ENCODE results near the gene PIGQ.
A peak's percentile ranks its signal among the peaks of the same experiment; 100 is the strongest.

The PIGQ gene

DNA sequence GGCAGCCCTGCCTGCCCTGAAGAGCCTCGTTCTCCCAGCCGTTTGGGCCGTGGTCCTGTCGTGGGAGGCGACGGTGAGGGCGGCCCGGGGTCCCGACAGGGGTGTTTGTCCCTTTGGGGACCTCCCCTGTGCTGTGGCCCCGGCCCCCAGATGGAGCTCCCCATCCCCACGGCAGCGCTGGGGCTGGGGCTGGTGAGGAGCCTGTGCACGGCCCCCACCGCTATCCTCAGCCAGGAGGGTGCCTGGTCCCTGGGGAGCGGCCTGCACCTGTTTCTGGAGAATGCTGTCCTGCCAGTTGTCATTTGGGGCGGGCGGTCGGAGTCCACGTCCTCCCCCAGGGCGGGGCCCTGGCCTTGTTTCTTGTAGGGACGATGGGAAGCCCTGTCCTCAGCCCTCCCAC is 35.6 kb upstream of the PIGQ start:
- no peak for DNase-seq (ENCODE audit: low read depth)

GRCh38 chr16:534856-535445 is 34.8 kb upstream of the PIGQ start:
- DNase-seq (ENCODE audit: low read depth), result no peak

- DNase-seq (ENCODE audit: low read depth), result peak; percentile 26
Measured at GRCh38 chr16:535446-536405, 34.0 kb upstream of the PIGQ start.

GRCh38 chr16:536746-537145 is 33.0 kb upstream of the PIGQ start:
- DNase-seq (ENCODE audit: low read depth), result no peak

DNA sequence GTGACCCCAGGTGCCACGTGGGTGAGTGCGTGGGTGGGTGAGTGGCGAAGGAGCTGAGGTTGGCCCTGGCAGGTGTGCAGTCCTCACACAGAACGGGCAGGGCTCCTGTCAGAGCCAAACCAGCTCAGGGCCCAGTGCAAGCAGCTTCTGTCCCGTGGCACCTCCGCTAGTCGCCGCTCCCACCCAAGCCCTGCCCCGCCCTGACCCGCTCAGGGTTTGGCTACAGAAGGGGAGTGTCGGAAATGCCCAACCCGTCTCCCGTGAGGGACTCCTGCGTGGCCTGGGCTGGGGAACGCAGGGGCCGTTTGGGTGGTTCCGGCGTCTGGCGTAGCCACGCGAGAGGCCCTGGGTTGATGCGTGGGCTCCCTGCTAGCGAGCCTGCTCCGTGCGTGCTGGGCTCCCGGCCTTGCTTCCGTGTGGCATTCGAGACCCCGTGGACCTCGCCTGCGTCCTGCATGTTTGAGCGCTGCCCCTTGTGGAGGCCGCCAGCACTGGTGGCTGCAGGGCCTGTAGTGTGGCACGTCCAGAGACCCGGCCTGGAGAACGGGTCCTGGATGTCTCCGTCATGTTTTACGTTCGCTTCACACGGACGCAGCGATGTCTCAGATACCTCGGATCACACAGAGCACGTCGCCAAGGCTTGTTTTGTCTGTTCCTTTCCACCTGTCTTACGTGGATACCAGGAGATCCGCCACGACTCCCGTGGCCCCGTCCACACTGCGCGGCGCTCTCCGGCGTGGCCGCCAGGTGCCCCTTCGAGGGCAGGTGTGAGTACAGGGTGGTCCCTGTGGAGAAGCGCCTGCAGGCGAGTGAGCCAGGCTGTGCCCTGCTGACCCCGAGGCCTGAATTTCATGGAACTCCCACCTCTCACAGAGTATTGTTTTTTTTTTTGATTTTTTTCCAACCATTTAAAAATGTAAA is 32.1 kb upstream of the PIGQ start:
- no peak for DNase-seq (ENCODE audit: low read depth)

DNA sequence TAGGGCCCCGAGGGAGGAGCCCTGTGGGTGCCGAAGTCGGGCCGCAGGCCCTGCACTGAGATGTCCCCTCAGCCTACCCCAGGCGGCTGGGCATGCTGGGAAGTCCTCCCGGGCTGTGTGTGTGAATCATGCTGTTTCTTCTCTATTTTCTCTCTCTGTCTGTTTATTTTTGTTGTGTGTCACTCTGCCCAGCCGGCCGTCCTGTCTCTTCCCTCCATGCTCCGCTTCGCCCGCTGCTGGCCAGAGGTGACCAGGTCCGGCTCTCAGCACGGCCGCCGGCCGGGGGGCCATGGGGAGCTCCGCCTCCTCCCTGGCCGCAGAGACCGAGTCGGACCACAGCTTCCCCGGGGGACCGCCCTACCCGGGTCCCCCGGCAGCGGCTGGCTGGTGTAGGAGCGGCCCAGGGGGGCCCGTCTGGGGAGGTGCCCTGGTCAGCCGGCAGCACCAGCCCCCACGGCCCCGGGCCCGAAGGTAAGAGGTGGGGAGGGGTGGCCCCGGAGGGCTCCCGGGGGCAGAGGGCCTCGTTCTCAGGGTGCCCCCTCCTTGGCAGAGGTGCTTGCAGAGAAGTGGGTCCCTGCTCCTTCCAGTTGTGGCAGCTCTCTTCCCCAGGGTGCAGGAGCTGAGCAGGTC is 29.8 kb upstream of the PIGQ start:
- no peak for DNase-seq (ENCODE audit: low read depth)

DNA sequence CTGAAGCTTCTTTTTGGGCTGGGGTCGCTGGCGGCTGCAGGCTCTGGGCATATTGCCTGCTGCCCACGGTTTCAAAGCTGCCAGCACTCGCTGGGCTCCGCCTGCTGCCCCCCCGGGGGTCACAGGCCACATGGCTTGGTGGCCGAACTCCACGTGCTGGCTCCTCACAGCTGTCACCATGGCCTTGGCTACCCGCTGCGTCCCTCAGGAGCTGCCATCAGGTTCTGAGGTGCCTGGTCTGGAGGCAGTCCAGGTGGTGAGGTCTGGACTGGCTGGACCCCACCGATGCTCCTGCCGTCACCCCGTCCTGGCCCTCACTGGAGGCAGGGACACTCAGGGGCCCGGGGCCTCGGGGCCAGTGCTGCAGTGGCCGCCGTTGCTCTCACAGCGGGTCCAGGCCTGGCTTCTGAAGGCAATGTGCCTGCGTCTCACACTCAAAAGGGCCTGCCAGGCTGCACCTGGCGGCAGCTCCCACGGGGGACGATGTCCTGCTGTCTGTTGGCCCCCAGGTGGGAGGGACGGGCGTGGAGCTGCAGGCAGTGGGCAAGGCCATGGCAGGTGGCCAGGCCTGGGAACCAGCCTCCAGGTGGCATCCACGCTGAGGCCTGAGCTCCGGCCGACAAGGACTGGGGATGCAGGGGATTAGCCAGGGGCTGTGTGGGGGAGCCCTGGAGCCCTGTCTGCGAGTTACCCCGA is 29.0 kb upstream of the PIGQ start:
- no peak for DNase-seq (ENCODE audit: low read depth)

DNA sequence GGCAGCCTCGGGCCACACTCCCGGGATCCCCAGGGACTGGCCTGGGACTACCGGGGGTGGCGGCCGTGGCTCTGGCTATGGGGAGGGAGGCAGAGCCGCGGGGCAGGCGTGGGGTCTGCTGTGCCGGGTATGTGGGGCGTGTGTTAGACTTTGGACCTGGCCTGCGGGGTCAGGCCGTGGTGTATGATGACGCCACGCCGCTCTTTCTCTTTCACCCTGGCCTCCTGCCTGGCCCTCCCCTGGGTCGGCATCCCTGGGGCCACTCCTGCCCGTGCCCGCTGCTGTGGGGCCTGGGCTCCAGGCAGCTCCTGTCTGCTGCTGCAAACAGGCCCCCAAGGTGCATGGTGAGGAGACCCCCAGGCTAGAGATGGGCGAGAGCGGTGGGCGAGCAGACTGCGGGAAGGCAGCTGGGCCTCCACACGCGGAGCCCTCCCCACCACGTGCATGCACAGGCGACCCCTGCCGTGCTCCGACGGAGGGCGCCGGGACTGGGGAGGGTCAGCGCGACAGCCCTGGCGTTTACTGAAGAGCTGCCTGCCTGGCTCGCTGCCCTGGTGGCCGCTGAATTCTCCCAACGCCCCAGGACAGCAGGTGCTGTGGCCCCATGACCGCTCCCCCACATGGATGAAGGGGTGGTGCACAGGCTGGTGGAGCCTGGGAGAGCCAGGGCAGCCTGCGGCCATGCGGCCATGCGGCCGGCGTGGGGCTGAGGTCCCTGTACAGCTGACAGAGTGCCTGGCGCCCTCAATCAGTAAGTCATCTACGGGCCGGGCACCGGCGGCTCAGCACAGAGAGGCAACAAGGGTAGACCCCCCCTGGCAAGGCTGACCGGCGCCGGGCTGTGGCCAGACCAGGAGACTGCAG is 26.2 kb upstream of the PIGQ start:
- DNase-seq (ENCODE audit: low read depth), result no peak

DNA sequence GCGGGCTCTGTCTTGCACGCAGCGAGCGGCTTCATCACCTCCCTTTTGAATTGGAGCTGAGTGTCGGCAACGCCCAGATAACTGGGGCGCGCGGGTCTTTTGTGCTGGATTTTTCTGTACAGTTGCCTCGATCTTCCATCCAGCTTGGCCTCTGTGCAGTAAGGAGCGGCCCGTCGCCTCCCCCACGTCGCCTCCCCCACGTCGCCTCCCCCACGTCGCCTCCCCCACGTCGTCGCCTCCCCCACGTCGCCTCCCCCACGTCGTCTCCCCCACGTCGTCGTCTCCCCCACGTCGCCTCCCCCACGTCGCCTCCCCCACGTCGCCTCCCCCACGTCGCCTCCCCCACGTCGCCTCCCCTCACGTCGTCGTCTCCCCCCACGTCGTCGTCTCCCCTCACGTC is 25.3 kb upstream of the PIGQ start:
- DNase-seq (ENCODE audit: low read depth), result no peak

GRCh38 chr16:546909-547770 is 22.6 kb upstream of the PIGQ start:
- DNase-seq (ENCODE audit: low read depth), result no peak

DNA sequence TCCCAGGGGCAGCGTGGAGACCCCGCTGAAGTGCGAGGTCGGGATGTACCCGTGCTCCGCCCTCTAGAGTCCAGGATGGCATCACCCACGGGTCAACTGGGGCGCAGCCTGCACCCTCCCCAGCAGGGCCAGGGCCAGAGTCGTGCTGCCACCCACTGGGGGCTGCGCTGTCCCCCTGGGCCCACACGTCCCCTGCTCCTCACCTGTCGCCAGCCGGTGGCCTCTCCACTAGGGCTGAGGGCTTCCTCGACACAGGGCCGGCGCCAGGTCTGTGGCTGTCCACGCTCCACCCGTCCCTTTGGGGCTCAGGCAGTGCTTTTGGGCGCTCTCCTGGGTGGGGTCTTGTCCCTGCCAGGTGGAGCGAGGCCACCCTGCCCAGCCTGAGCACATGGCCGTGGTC is 21.2 kb upstream of the PIGQ start:
- no peak for DNase-seq (ENCODE audit: low read depth)

DNA sequence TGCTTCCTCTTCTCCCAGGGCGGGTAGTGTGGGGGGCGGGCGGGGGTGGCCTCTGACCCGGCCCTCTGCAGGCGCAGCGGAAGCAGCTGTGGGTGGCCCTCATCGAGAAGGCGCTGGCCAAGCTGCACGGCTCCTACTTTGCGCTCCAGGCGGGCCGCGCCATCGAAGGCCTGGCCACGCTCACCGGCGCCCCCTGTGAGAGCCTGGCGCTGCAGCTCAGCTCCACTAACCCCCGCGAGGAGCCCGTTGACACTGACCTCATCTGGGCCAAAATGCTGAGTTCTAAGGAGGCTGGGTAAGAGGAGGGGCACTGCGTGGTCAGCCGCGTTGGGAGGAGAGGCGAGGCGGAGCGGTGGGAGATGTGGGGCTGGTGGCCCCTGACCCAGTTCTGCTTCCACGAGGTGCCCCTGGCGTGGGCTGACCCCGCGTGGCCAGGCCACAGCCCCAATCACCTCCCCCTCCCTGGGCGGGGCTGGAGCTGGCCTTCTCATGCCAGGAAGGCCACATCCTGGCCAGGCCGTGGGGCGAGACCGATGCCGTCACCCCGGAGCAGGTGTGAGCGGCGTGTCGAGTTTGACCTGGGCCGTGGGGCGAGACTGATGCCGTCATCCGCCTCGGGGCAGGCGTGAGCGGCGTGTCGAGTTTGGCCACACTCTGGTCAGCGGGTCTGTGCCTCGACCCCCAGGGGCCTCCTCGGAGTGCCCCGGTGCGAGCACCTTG is 20.1 kb upstream of the PIGQ start:
- DNase-seq (ENCODE audit: low read depth), result no peak

- no peak for DNase-seq (ENCODE audit: low read depth)
Measured at GRCh38 chr16:551210-551609, 18.6 kb upstream of the PIGQ start.

GRCh38 chr16:552171-552570 is 17.6 kb upstream of the PIGQ start:
- DNase-seq (ENCODE audit: low read depth), result no peak

DNA sequence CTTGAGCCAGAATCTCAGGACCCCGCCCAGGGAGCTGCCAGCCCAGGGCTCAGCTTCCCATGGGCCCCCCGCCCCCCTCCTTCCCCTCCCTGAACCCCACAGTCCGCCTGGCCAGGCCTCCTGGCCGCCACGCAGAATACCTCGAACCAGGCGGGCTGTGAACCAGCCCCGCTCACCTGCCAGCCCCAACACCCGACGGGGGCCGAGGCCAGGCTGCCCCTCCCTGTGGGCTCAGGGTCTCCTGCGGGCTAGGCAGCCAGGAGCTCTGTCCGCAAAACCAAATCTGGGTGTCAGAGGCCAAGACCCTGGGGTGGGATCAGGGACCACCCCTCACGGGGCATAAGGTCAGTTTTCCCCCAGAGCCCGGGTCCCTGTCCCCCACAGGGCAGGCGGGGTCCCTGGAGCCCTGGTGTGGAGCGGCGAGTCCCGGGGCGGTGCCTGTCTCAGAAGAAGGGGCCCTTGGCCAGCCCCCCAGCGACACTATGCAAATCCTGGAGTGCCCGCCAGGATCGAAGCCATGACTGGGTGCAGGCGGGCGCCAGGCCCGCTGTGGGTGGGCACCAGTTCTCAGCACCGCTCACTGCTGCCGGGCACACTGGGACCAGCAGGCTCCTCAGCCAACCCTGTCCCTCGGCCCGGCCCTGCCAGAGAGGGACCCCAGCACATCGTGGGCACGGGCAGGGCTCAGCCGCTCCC is 16.0 kb upstream of the PIGQ start:
- no peak for DNase-seq (ENCODE audit: low read depth)

DNA sequence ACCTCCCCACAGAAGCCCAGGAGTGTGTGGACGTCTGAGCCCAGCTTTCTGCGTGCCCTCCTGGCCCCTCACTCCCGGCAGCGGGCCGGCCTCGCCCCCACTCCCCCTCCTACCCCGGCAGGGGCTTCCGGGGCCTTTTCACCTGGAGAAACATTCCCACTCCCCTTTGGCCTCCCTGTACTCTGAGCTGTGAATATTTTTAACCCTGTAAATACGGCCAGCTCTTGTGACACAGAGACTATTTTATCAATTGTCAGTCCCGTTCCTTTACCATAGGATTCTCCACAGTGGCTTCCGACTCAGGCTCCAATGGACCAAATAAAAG is 15.5 kb upstream of the PIGQ start:
- no peak for DNase-seq (ENCODE audit: low read depth)

GRCh38 chr16:554640-555365 is 15.0 kb upstream of the PIGQ start:
- peak; percentile 42 for DNase-seq (ENCODE audit: low read depth)

Measured in fibroblast of the conjunctiva (primary cell).